LNCAP (cell line): ENCODE measurements around the gene C1orf35.

Experiments
- TF ChIP-seq, protein P1 (sequence below): fragments of 450-650 bp; IDR thresholded peaks from 2 replicates; pipeline ENCODE4 v1.5.1; 2017; ENCODE audit warnings: mild to moderate bottlenecking

The C1orf35 gene

DNA sequence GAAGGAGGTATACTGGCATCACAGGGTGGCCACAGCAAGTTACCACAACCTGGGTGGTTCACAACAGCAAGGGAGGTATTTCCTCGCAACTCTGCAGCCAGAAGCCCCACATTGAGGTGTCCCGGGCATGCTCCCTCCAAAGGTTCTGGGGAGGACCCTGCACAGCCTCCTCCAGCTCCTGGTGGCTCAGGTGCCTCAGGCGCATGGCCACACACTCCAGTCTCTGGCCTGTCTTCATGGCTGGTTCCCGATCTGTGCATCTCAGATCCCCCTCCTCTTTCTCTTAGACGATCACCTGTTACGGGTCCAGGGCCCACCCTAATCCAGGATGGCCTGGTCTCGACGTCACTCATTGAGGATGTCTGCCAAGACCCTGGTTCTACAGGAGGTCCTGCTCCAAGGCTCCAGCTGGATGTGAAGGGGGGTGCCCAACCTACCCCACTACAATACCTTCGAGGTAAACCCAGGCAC, 27.3 kb downstream of the C1orf35 start:
- TF ChIP-seq, protein P1, sequence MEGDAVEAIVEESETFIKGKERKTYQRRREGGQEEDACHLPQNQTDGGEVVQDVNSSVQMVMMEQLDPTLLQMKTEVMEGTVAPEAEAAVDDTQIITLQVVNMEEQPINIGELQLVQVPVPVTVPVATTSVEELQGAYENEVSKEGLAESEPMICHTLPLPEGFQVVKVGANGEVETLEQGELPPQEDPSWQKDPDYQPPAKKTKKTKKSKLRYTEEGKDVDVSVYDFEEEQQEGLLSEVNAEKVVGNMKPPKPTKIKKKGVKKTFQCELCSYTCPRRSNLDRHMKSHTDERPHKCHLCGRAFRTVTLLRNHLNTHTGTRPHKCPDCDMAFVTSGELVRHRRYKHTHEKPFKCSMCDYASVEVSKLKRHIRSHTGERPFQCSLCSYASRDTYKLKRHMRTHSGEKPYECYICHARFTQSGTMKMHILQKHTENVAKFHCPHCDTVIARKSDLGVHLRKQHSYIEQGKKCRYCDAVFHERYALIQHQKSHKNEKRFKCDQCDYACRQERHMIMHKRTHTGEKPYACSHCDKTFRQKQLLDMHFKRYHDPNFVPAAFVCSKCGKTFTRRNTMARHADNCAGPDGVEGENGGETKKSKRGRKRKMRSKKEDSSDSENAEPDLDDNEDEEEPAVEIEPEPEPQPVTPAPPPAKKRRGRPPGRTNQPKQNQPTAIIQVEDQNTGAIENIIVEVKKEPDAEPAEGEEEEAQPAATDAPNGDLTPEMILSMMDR: no peak

DNA sequence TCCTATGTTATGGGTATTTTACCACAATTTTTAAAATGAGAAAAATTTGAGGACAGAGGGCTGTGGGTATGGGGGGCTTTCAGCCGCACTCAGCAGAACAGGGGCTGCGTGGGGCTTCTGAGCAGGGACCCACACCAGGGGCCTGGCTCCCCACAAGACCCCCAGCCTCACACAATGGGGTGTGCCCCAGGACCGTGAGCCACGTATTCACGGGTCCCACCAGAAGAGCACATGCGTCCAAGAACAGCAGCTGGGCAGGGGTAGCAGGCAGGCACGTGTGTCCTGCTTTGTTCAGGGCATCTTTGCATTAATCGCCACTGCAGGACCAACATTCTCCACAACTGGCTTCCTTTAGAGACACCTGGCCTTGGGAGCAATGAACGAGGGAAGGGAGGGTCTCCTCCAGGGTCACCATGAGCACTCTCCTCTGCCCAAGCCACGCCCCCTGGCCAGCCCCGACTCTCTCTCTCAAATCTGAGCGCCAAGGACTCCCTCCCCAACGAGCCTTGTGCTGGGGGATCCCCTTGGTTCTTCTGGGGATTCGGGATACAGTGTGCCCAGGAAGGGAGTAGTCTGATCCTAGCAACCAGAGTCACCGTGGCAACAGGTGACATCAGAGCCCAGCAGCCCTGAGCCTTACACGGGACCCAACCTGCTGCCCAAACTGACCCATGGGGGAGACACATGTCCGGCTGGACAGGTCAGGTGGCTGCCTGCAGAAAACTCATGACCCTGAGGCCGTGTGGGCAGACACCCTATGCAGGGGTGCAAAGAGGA, 28.0 kb downstream of the C1orf35 start:
- TF ChIP-seq, protein P1: no peak

DNA sequence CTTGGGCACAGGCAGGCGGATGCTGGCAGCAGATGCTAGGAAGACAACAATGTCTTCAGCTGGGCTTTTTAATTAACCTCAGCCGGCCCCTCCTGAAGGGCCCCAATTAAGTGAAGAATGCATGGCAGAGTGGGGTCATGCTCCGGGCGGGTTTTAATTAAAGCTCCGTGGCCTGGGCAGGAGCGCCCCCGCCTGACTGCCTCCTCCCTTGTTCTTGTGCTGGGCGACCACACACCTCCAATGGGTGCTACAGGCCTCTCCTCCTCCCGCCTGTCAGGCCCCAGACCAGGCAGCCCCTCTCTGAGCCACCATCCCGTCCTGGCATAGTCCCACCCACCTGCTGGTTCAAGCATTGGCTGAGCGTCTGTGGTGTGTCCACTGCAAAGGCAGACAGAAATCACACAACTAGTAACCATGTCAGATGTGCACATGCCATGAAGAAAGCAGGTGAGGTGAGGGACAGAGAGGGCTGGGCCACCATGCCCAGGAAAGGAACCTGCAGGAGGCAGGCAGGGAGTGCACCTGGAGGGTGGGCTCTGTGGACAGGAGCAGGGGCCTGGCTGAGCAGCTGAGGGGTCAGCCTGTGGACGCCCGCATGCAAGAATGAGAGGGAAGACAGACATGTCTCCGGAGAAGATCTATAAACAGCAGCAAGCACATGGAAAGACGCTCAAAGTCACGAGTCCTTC, 29.1 kb downstream of the C1orf35 start:
- TF ChIP-seq, protein P1: no peak; the same call in 1 of the 2 replicates

DNA sequence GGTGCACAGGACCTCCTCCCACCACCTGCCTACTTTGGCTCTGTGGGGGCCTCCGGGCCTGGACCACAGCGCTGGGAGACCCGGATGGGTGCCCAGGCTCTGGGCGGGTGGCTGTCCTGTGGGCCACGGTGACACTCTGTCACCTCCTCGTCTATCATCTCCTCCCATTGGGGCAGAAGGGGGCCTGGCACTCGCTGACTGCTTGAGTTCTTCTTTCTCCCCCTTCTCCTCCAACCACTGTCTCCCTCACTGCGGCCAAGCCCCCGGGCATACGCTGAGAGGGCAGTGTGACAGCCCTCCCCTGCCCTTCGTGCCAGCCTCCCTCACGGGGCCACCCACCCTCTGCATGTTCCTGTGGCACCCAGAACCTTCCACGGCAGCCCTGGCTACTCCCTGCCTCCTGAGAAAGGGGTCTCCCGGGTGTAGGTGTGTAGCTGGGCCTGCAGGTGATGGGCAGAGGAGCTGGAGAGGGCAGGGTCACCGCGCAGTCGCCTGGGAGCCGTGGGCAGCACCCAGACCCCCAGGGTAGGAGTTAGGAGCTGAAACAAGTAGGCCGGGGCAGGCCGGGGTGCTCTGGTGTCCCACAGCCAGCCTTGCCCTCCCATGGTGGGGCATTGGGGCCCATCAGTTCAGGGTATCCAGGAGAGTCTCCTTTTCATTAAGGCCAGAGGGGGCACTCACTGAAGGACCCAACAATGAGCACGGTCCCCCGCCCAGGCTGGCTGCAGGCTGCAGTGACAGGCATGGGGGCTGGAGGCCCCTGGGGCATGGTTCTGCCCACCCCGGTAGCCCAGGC, 29.9 kb downstream of the C1orf35 start:
- TF ChIP-seq, protein P1: no peak

DNA sequence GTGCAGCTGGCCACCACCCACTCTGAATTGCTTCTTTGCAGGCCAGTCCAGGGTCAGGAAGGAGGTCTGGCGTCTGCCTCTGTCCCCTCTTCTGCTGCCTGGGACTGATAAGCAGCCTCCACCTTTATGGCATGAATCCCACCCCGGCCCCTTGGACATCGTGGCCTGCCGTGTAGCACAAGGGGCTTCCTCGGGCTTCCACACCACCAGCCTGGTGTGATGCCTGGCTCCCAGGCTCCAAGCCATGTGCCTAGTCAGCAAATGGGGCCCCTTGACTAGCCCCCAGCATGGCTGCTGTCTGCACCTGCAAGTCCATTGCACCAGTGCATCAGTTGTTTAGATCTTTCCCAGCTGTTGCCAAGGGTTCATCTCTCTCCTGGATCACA, 30.5 kb downstream of the C1orf35 start:
- TF ChIP-seq, protein P1: no peak

DNA sequence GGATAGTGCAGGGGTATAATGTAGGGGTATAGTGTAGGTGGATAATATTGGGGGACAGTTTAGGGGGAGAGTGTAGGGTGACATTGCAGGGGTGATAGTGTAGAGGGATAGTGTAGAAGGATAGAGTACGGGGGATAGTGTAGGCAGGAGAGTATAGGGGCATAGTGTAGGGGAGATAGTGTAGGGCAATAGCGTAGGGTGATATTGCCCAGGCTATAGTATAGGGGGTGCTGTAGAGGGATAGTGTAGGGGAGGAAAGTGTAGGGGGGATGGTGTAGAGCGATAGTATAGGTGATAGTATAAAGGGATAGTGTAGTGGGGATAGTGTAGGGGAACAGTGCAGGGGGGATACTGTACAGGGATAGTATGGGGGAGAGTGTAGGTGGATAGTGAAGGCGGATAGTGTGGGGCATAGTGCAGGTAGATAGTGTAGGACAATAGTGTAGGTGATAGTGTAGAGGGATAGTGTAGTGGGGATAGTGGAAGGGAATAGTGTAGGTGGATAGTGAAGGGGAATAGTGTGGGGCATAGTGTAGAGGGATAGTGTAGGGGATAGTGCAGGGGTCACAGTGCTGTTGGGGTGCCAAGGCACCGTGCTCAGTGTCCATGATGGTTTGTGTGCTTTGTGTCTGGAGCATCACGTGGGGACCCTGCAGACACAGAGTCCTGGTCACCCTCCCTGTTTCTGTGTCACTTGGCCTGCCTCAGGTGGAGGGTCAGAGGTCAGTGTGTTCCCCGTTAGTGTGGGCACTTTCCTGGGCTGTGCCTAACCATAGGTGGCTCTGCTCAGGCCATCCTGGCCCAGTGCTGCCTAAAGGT, 31.1 kb downstream of the C1orf35 start:
- TF ChIP-seq, protein P1: no peak

DNA sequence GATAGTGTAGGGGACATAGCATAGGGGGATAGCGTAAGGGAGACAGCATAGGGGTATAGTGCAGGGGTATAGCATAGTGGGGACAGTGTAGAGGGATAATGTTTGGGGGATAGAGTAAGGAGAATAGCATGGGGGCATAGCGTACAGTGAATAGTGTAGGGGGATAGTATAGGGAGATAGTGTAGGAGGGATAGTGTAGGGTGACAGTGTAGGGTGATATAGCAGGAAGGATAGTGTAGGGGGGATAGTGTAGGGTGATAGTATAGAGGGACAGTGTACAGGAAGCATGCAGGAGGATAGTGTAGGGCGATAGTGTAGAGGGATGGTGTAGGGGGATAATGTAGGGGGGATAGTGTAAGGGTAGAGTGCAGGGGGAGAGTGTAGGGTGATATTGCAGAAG, 32.3 kb downstream of the C1orf35 start:
- TF ChIP-seq, protein P1: no peak
